HFF-Myc (cell line): ENCODE measurements around the gene BCORL1.

Source experiments
- DNase-seq: peaks from one replicate; pipeline ENCODE4 v3.0.0-alpha.2; 2011; ENCODE audit warnings: low read depth; ENCODE audit errors: extremely low read depth
- H3K4me3 ChIP-seq: replicated peaks from 2 replicates; pipeline ENCODE4 v1.5.1; 2011; ENCODE audit warnings: low read depth, mild to moderate bottlenecking, control low read depth, low read length
- CTCF ChIP-seq: IDR thresholded peaks from 2 replicates; pipeline ENCODE4 v1.5.1; 2012; ENCODE audit warnings: mild to moderate bottlenecking, low read depth, low read length, control low read depth; ENCODE audit errors: missing control alignments

The BCORL1 gene

GRCh38 chrX:130085551-130086446 is 103.4 kb downstream of the BCORL1 start:
- no peak for TF ChIP-seq CTCF
- no peak for DNase-seq
- no peak overlapping the region for H3K4me3 ChIP-seq

GRCh38 chrX:130086447-130087206 is 104.2 kb downstream of the BCORL1 start:
- DNase-seq: no peak
- no peak for TF ChIP-seq CTCF
- no peak overlapping the region for H3K4me3 ChIP-seq

- DNase-seq: no peak
- no peak for TF ChIP-seq CTCF
- no peak overlapping the region for H3K4me3 ChIP-seq
These were observed 107.9 kb downstream of the BCORL1 start for GRCh38 chrX:130090364-130090763.

GRCh38 chrX:130091980-130092522 is 109.6 kb downstream of the BCORL1 start:
- no peak for DNase-seq
- TF ChIP-seq CTCF: no peak

GRCh38 chrX:130093271-130093670 is 110.8 kb downstream of the BCORL1 start:
- no peak for DNase-seq

More at GRCh38 chrX:130091980-130092522, 109.6 kb downstream of the BCORL1 start:
- no peak overlapping the region for H3K4me3 ChIP-seq

More at GRCh38 chrX:130093271-130093670, 110.8 kb downstream of the BCORL1 start:
- no peak for TF ChIP-seq CTCF
- H3K4me3 ChIP-seq: no peak overlapping the region
